Endothelial cell of umbilical vein (primary cell): ENCODE results near the gene SLFN5.

Experiments
- CTCF ChIP-seq, 2 donors: IDR thresholded peaks; 1 replicate in 1 of 2; 2 replicates in 1 of 2; pipeline ENCODE4 v1.5.1; 2011; ENCODE audit warnings: low read length in 2 of 2, mild to moderate bottlenecking in 2 of 2, moderate library complexity in 2 of 2, control low read depth in 1 of 2, inconsistent platforms in 1 of 2, low read depth in 1 of 2; ENCODE audit not compliant: insufficient read depth in 1 of 2; ENCODE audit errors: extremely low read depth in 1 of 2
- FOS ChIP-seq: IDR thresholded peaks from 2 replicates; pipeline ENCODE4 v1.6.1; 2011; ENCODE audit warnings: mild to moderate bottlenecking, low read length, moderate library complexity, borderline replicate concordance; ENCODE audit not compliant: insufficient read depth
- GATA2 ChIP-seq: IDR thresholded peaks from 2 replicates; pipeline ENCODE4 v1.7.0; 2011; ENCODE audit warnings: low read depth, mild to moderate bottlenecking, moderate library complexity, mixed read lengths, low read length; ENCODE audit not compliant: insufficient read length, insufficient read depth
- TF ChIP-seq, protein P1 (sequence below): IDR thresholded peaks from 2 replicates; pipeline ENCODE4 v1.6.1; 2011; ENCODE audit not compliant: insufficient read depth, insufficient read length

GRCh38 chr17:35235289-35235688 lies 7.6 kb upstream of the SLFN5 start:
- TF ChIP-seq CTCF (IDR thresholded peaks at IDR 0.05; ENCODE audit: extremely low read depth in 1 of 2, insufficient read depth in 1 of 2, low read depth in 1 of 2, low read length in 2 of 2) (no peak), GATA2 (no peak), FOS (no peak)
- TF ChIP-seq, protein P1, sequence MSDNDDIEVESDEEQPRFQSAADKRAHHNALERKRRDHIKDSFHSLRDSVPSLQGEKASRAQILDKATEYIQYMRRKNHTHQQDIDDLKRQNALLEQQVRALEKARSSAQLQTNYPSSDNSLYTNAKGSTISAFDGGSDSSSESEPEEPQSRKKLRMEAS: no peak
